GM10248 (cell line): ENCODE results near the gene DCANP1.

Experiments
- CTCF ChIA-PET: fragments of 300-600 bp; sonication (Branson Sonifier 250); formaldehyde crosslinking; extraction: SDS; loops from one replicate; lab custom pipeline; 2021; ENCODE audit warnings: antibody characterized with exemption; lab: Yijun Ruan, JAX
- POLR2A ChIA-PET: fragments of 350-650 bp; sonication (Branson Sonifier 250); formaldehyde crosslinking; extraction: SDS; loops from one replicate; lab custom pipeline; 2020; ENCODE audit warnings: antibody characterized with exemption; lab: Yijun Ruan, JAX
- DNase-seq: peaks from one replicate; pipeline ENCODE4 v3.0.0; 2012; ENCODE audit errors: extremely low spot score
- CTCF ChIP-seq: IDR thresholded peaks from 2 replicates; pipeline ENCODE4 v1.5.1; 2012; ENCODE audit warnings: mild to moderate bottlenecking, low read depth; ENCODE audit errors: extremely low read depth, missing control alignments, control extremely low read depth

The DCANP1 gene

GRCh38 chr5:135487037-135487395 lies 39.9 kb upstream of the DCANP1 start:
- DNase-seq = no peak
- no peak for TF ChIP-seq CTCF
- ChIA-PET POLR2A (no interaction called here), CTCF (interaction anchor here (0.7 to 1.7 kb wide), 4 partner anchors 9 to 79 kb away, joined by 3 read pairs; no protein-coding TSS in a partner anchor)

GRCh38 chr5:135486131-135487036 lies 39.2 kb upstream of the DCANP1 start:
- CTCF ChIA-PET = interaction anchor here (0.9 to 1.3 kb wide), 2 partner anchors 23 to 32 kb away, joined by 3 read pairs; no protein-coding TSS in a partner anchor
- DNase-seq = no peak
- TF ChIP-seq CTCF = no peak
- POLR2A ChIA-PET = no interaction called here

GRCh38 chr5:135484674-135485086 lies 37.5 kb upstream of the DCANP1 start:
- ChIA-PET POLR2A (no interaction called here), CTCF (interaction anchor here (1.0 to 3.1 kb wide), 2 partner anchors 19 to 22 kb away, joined by 4 to 10 read pairs; no protein-coding TSS in a partner anchor)
- DNase-seq = no peak
- no peak for TF ChIP-seq CTCF

- ChIA-PET POLR2A (no interaction called here), CTCF (interaction anchor here (1.0 to 3.1 kb wide), 3 partner anchors 17 to 78 kb away, joined by 3 to 10 read pairs (median 3); no protein-coding TSS in a partner anchor)
- no peak for TF ChIP-seq CTCF
- no peak for DNase-seq
Measured at GRCh38 chr5:135483254-135483653, 36.1 kb upstream of the DCANP1 start.

- POLR2A ChIA-PET = no interaction called here
- DNase-seq = no peak
- no peak for TF ChIP-seq CTCF
- CTCF ChIA-PET = interaction anchor here (1.4 to 3.1 kb wide), 2 partner anchors 17 to 79 kb away, joined by 3 to 10 read pairs; no protein-coding TSS in a partner anchor
Measured at GRCh38 chr5:135482381-135482933, 35.3 kb upstream of the DCANP1 start.

GRCh38 chr5:135481909-135482311 lies 34.8 kb upstream of the DCANP1 start:
- ChIA-PET CTCF (interaction anchor here (1.4 to 3.1 kb wide), 2 partner anchors 16 to 79 kb away, joined by 3 to 10 read pairs; no protein-coding TSS in a partner anchor), POLR2A (no interaction called here)
- TF ChIP-seq CTCF = no peak
- DNase-seq = no peak
